GM13976 (cell line): ENCODE results near the gene HUNK.

ENCODE experiments used
- DNase-seq: peaks from one replicate; pipeline ENCODE4 v3.0.0; 2012; ENCODE audit warnings: low spot score
- CTCF ChIP-seq: IDR thresholded peaks from 2 replicates; pipeline ENCODE4 v1.5.1; 2012; ENCODE audit warnings: borderline replicate concordance, mild to moderate bottlenecking; ENCODE audit not compliant: insufficient read depth; ENCODE audit errors: extremely low read depth, missing control alignments, control extremely low read depth
- in situ Hi-C: fragments of 300-500 bp; cut with MboI; formaldehyde crosslinking; loops from one replicate; pipeline ENCODE4 v1.12.0; 2022; ENCODE audit warnings: low sequenced_read_pairs, mixed read lengths, inconsistent platforms; ENCODE audit not compliant: unreplicated experiment

HUNK gene

GRCh38 chr21:31920275-31920674 lies 47.5 kb downstream of the HUNK start:
- in situ Hi-C loops, result no loop called here
- DNase-seq, result no peak
- no peak for TF ChIP-seq CTCF

GRCh38 chr21:31921079-31921478 lies 48.3 kb downstream of the HUNK start:
- no peak for DNase-seq
- in situ Hi-C loops, result no loop called here
- no peak for TF ChIP-seq CTCF

DNA sequence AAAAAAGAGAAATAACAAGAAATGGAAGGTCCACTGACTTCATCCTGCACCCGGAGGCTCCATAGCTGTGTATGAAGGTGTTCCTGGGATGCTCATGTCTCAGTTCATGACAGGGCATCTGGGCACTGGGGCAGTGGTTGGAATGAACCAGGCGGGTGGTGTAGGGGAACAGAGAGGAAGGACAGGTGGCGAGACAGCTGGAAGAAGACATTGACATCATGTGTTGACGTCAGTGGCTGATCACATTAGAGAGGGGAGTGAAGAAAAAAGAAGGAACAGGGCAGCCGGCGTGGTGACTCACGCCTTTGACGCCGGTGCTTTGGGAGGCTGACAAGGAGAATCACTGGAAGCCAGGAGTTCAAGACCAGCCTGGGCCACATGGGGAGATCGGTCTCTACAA lies 50.1 kb downstream of the HUNK start:
- no peak for TF ChIP-seq CTCF
- in situ Hi-C loops, result no loop called here
- DNase-seq, result no peak

GRCh38 chr21:31923756-31924155 lies 50.9 kb downstream of the HUNK start:
- no peak for TF ChIP-seq CTCF
- in situ Hi-C loops, result no loop called here
- no peak for DNase-seq

GRCh38 chr21:31924548-31924947 lies 51.7 kb downstream of the HUNK start:
- no peak for TF ChIP-seq CTCF
- in situ Hi-C loops, result no loop called here

DNA sequence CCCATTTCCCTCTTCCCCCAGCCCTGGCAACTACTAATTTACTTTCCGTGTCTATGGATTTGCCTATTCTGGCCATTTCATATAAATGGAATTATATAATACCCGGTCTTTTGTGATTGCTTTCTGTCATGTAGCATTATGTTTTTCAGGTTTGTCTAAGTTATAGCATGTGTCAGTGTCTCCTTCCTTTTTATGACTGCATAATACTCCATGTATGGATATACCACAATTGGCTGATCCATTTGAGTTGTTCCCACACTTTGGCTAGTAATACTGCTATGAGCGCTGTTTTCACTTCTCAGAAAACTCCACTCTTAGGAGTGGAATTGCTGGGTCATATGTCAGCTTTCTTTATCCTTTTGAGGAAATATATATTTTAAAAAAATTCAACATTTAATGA lies 53.7 kb downstream of the HUNK start:
- no peak for DNase-seq
- in situ Hi-C loops, result no loop called here
- TF ChIP-seq CTCF, result no peak

More at GRCh38 chr21:31924548-31924947, 51.7 kb downstream of the HUNK start:
- DNase-seq, result no peak

DNA sequence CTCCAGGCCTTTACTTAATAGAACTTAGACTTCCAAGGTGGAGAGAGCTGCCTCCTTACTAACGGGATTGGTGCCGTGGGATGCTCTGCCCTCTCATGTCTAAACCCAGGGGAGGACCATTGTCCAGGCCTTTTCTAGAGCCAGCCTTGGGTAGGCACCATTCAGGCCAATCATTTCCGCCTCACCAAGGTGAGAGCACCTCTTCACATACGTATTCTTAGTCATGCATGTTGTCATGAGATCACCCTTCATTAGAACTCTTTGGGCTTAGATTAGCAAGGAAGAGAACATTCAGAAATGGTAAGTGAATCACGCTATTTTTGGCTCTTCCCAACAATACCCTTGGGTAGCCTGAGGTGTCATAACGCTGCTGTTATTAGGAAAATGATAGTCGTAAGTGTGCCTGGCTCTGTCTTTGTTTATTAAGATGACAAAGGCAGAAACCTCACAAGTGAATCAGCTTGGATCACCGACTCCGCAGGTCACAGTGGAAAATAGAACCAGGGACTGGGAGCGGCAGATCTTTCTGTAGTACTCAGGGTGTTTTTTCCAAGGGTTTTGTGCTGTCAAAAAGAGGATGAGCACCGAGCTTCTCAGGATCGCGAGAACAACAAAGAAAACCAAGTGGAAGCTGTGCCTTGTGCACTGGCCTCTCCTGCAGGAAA lies 55.0 kb downstream of the HUNK start:
- in situ Hi-C loops, result no loop called here
- TF ChIP-seq CTCF, result no peak
- DNase-seq, result no peak
